ENCODE measurements around the gene CCDC187.

GRCh38 chr9:136210276-136210675 is 93.6 kb downstream of the CCDC187 start:
- no peak for TF ChIP-seq STAG1 (CRISPR knock-in tag; IDR thresholded peaks at IDR 0.05)
- no peak for TF ChIP-seq CBX2 (IDR thresholded peaks at IDR 0.05; ENCODE audit: low read depth, low read length)
- TF ChIP-seq CBX2 (CRISPR knock-in tag; IDR thresholded peaks at IDR 0.05; ENCODE audit: low read depth) = no peak
- no peak for TF ChIP-seq CTCF (CRISPR knock-in tag; IDR thresholded peaks at IDR 0.05)
- TF ChIP-seq DPF2 (CRISPR knock-in tag; IDR thresholded peaks at IDR 0.05; ENCODE audit: borderline replicate concordance, low read depth) = no peak
- TF ChIP-seq ESRRA (CRISPR knock-in tag; IDR thresholded peaks at IDR 0.05; ENCODE audit: low read depth) = no peak
- no peak for TF ChIP-seq ZNF280B (CRISPR knock-in tag; IDR thresholded peaks at IDR 0.05; ENCODE audit: borderline replicate concordance)
